Measurements from ENCODE around the gene BIN1.

Gene BIN1

DNA sequence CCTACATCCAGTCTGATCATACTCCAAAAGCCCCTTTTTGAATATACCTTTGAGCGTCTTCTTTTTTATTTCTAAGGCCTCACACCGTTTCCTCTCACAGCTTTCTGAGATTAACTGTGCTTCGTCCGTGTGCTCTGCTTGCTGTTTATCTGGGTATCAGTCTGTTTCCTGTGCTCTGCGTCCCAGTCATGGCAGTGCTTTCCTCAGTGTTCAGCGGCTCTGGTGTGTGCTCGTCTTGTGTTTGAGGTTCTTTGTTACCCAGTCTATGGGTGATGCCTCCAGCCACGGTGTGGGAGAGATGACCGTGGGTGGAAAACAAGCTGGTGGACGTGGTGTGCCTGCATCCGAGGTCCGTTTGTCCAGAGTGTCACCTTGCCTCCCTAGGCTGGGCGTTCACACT is 33.6 kb upstream of the BIN1 start:
- no peaks in the 10 kb centered on the region for H3K9me3 Mint-ChIP-seq

DNA sequence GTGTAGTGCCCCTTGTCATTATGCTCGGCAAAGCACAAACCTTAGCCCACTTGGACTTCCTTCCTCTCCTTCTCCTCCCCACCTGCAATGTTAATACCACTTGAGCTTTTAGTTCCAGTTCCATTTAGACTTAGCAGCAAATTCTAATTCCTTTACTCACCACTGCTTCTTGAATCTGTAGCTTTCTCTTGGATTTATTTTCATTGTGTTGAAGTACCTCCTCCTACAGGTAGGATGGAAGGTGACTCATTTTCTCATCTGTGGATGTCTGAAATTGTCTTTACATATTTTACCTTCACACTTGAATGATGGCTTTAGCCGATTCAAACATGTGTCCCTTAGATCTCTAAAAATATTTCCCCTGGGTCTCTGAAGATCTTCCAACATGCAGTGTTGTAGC is 32.8 kb upstream of the BIN1 start:
- Mint-ChIP-seq H3K9me3 (no peaks in the 10 kb centered on the region), H3K36me3 (ENCODE audit: low read depth) (no peaks in the 10 kb centered on the region), H3K4me3 (no peak overlapping the region), H3K27ac (no peak overlapping the region), H3K27me3 (ENCODE audit: low read depth) (peaks cover 19% of the 10 kb centered on the region), H3K4me1 (ENCODE audit: low read depth) (no peaks in the 10 kb centered on the region)

More for the DNA sequence above, 33.6 kb upstream of the BIN1 start:
- Mint-ChIP-seq H3K27me3 (ENCODE audit: low read depth) (peaks cover 19% of the 10 kb centered on the region), H3K36me3 (ENCODE audit: low read depth) (no peaks in the 10 kb centered on the region), H3K4me1 (ENCODE audit: low read depth) (no peaks in the 10 kb centered on the region), H3K27ac (no peak overlapping the region), H3K4me3 (no peak overlapping the region)

DNA sequence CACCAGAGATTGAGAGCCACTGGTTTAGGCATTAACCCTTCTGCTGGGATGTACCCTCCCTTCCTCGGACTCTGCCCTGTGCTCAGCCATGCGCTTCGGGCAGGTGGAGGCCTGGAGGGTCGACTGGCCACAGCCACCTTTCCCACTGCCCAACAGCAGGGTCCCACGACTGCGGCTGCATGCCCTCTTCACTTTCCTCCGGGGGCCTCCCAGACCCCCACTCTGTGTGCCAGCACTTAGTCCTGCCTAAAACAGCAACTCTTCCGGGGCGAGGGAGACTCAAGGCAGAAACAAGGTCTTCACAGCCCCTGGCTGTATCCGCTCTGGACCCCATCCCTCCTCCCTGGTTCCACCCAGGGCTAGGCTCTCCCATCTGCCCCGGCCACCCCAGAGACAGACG is 31.3 kb upstream of the BIN1 start:
- peaks cover 25% of the 10 kb centered on the region for H3K27me3 Mint-ChIP-seq (ENCODE audit: low read depth)
- no peak overlapping the region for H3K4me3 Mint-ChIP-seq
- no peaks in the 10 kb centered on the region for H3K9me3 Mint-ChIP-seq
- no peaks in the 10 kb centered on the region for H3K36me3 Mint-ChIP-seq (ENCODE audit: low read depth)
- no peak overlapping the region for H3K27ac Mint-ChIP-seq
- no peaks in the 10 kb centered on the region for H3K4me1 Mint-ChIP-seq (ENCODE audit: low read depth)

DNA sequence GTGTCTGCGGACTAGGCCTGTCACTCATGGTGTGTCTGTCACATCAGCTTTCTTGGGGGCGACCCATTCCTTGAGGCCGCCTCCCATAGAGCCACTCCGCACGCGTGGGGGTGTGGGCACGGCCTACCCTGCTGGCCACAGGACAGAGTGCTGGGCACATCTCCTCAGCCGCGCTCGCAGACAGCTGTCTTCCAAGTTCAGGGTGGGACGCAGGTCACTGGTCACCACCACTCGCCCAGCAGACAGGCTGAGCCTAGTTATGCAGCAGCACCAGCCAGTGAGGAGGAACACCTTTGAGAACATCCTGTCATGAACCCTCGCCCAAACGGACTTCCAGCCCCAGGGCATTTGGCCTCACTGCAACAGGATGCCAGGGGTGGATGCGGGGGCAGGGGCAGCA is 30.8 kb upstream of the BIN1 start:
- Mint-ChIP-seq H3K36me3 (ENCODE audit: low read depth) (no peaks in the 10 kb centered on the region), H3K27me3 (ENCODE audit: low read depth) (peaks cover 25% of the 10 kb centered on the region), H3K27ac (no peak overlapping the region), H3K4me3 (no peak overlapping the region), H3K9me3 (no peaks in the 10 kb centered on the region), H3K4me1 (ENCODE audit: low read depth) (no peaks in the 10 kb centered on the region)

DNA sequence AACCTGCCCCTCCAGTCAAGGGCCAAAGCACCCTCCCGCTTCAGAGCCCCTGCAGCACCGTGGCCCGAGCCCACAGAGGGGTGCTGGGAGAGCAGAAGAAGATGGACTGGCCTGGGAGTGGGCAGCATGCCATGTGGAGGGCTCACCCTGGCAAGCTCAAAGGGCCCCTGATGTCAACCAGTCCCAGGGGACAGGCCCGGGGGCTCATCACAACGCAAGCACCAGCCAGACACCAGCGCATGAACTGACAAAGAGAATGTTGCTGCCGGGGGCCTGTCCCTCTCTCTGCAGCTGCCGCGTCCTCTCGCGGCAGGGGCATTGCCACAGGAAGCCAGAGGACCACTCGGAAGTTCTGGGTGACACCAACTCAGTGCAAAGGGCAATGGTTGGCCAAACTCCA is 30.3 kb upstream of the BIN1 start:
- Mint-ChIP-seq H3K4me3 (no peak overlapping the region), H3K4me1 (ENCODE audit: low read depth) (no peaks in the 10 kb centered on the region), H3K36me3 (ENCODE audit: low read depth) (no peaks in the 10 kb centered on the region), H3K27ac (no peak overlapping the region), H3K9me3 (no peaks in the 10 kb centered on the region), H3K27me3 (ENCODE audit: low read depth) (peaks cover 25% of the 10 kb centered on the region)

- Mint-ChIP-seq H3K27ac (no peak overlapping the region), H3K4me3 (no peak overlapping the region), H3K36me3 (ENCODE audit: low read depth) (no peaks in the 10 kb centered on the region), H3K9me3 (no peaks in the 10 kb centered on the region), H3K4me1 (ENCODE audit: low read depth) (no peaks in the 10 kb centered on the region), H3K27me3 (ENCODE audit: low read depth) (peaks cover 15% of the 10 kb centered on the region)
Observed at GRCh38 chr2:127134833-127135830, 28.2 kb upstream of the BIN1 start.

DNA sequence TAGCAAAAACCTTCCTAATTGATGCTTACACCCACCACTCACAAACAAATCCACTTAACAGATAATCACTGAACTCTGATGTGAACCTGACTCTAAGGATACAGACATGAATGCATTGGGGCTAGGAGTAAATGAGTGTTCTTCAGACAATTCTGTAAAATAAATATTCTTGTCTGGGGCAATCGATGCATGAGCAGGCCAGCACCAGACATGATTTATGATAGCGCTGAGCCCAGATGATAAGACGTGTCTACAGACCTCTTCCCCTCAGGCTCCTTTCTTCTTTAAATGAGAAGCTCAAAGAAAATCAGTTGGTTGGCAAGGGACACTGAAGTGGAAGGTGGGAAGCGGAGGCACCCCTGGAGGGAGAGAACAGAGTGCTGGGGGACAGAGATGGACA is 27.3 kb upstream of the BIN1 start:
- no peaks in the 10 kb centered on the region for H3K4me1 Mint-ChIP-seq (ENCODE audit: low read depth)
- no peaks in the 10 kb centered on the region for H3K9me3 Mint-ChIP-seq
- H3K27me3 Mint-ChIP-seq (ENCODE audit: low read depth): peaks cover 6% of the 10 kb centered on the region
- H3K4me3 Mint-ChIP-seq: no peak overlapping the region
- H3K36me3 Mint-ChIP-seq (ENCODE audit: low read depth): no peaks in the 10 kb centered on the region
- no peak overlapping the region for H3K27ac Mint-ChIP-seq

DNA sequence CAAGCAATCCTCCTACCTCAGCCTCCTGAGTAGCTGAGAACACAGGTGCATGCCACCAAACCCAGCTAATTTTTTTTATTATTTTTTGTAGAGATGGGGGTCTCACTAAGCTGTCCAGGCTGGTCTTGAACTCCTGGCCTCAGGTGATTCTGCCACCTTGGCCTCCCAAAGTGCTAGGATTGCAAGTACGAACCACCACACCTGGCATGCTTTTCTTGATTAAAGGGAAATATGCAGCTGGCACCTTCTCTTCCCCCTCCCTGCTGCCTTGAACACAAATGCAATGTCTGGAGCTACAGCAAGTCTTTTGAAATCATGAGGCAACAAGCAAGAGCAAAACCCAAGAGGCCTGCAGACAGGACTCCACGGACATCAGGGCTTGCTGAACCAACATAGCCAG is 26.8 kb upstream of the BIN1 start:
- H3K4me3 Mint-ChIP-seq: no peak overlapping the region
- no peaks in the 10 kb centered on the region for H3K9me3 Mint-ChIP-seq
- peaks cover 6% of the 10 kb centered on the region for H3K27me3 Mint-ChIP-seq (ENCODE audit: low read depth)
- no peaks in the 10 kb centered on the region for H3K4me1 Mint-ChIP-seq (ENCODE audit: low read depth)
- H3K36me3 Mint-ChIP-seq (ENCODE audit: low read depth): no peaks in the 10 kb centered on the region
- H3K27ac Mint-ChIP-seq: no peak overlapping the region

DNA sequence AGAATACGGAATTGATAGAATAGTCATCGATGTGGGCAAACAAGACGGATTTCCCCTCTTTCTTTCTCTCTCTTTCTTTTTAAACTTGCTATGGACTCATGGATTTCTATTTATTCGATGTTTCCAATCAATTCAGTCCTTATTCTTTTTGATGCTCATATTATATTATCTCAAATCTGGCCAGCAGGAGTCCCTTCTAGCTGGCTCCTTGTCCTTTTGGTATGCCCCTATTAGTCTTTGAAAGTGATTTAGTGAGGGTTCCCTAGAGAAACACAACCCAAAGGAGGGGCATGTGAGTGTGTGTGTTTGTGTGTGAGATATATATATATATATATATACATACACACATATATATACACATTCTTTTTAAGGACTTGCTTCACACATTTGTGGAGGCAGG is 23.5 kb upstream of the BIN1 start:
- Mint-ChIP-seq H3K4me3 (no peak overlapping the region), H3K36me3 (ENCODE audit: low read depth) (no peaks in the 10 kb centered on the region), H3K4me1 (ENCODE audit: low read depth) (peaks cover 3% of the 10 kb centered on the region), H3K27ac (no peak overlapping the region), H3K27me3 (ENCODE audit: low read depth) (peaks cover 31% of the 10 kb centered on the region), H3K9me3 (no peaks in the 10 kb centered on the region)

GRCh38 chr2:127129937-127130336 is 23.0 kb upstream of the BIN1 start:
- H3K27ac Mint-ChIP-seq: no peak overlapping the region
- no peaks in the 10 kb centered on the region for H3K36me3 Mint-ChIP-seq (ENCODE audit: low read depth)
- peaks cover 3% of the 10 kb centered on the region for H3K4me1 Mint-ChIP-seq (ENCODE audit: low read depth)
- H3K9me3 Mint-ChIP-seq: no peaks in the 10 kb centered on the region
- H3K4me3 Mint-ChIP-seq: no peak overlapping the region
- peaks cover 32% of the 10 kb centered on the region for H3K27me3 Mint-ChIP-seq (ENCODE audit: low read depth)

DNA sequence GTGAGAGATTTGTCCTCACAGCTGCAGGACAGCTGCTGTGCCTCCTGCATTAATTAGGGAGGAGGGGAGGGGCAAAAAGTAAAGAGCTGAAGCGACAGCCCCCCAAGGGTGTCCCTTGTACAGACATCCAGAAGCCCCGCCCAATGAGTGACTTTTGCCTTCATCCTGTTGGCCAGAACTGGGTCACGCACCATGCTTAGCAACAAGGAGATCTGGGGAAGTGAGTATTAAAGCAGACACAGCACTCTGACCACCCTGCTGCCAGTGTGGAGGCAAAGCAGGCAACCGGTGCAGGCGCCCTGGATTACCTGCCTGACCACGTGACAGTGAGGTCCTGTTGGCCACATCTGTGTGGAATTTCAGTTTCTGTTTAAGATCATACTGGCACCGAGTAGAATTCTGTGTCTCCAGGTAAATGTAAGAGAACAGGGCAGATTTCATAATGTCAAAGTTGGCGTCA is 21.5 kb upstream of the BIN1 start:
- Mint-ChIP-seq H3K9me3 (no peaks in the 10 kb centered on the region), H3K4me1 (ENCODE audit: low read depth) (peaks cover 3% of the 10 kb centered on the region), H3K27me3 (ENCODE audit: low read depth) (peaks cover 25% of the 10 kb centered on the region), H3K4me3 (no peak overlapping the region), H3K36me3 (ENCODE audit: low read depth) (no peaks in the 10 kb centered on the region), H3K27ac (no peak overlapping the region)

- H3K4me3 Mint-ChIP-seq: no peak overlapping the region
- no peak overlapping the region for H3K27ac Mint-ChIP-seq
- peaks cover 3% of the 10 kb centered on the region for H3K4me1 Mint-ChIP-seq (ENCODE audit: low read depth)
- no peaks in the 10 kb centered on the region for H3K9me3 Mint-ChIP-seq
- no peaks in the 10 kb centered on the region for H3K36me3 Mint-ChIP-seq (ENCODE audit: low read depth)
- peaks cover 25% of the 10 kb centered on the region for H3K27me3 Mint-ChIP-seq (ENCODE audit: low read depth)
Observed at GRCh38 chr2:127125821-127126220, 18.9 kb upstream of the BIN1 start.

DNA sequence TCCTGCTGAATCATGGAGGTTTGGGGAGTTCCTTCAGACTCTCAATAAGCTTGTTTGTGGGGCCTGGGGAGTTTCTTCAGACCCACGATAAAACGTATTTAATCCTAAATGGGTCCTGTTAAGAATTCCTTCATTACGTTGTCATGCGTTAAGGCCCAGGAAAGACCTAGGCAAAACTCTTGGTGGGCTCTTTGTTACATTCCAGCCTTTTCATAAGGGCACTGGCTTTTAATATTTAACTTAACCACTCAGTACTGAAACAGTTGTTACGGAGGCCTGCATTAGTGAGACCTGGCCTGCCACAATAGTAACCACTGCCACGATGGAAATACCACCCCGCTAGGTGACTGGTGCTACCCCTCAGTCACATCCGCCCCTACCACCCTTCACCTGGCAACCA is 17.5 kb upstream of the BIN1 start:
- Mint-ChIP-seq H3K27ac (no peak overlapping the region), H3K36me3 (ENCODE audit: low read depth) (no peaks in the 10 kb centered on the region), H3K4me3 (no peak overlapping the region), H3K27me3 (ENCODE audit: low read depth) (peaks cover 25% of the 10 kb centered on the region), H3K9me3 (no peaks in the 10 kb centered on the region), H3K4me1 (ENCODE audit: low read depth) (peaks cover 3% of the 10 kb centered on the region)

GRCh38 chr2:127122361-127123027 is 15.5 kb upstream of the BIN1 start:
- peaks cover 16% of the 10 kb centered on the region for H3K27me3 Mint-ChIP-seq (ENCODE audit: low read depth)
- H3K36me3 Mint-ChIP-seq (ENCODE audit: low read depth): no peaks in the 10 kb centered on the region
- H3K4me3 Mint-ChIP-seq: no peak overlapping the region
- H3K27ac Mint-ChIP-seq: no peak overlapping the region
- no peaks in the 10 kb centered on the region for H3K4me1 Mint-ChIP-seq (ENCODE audit: low read depth)
- H3K9me3 Mint-ChIP-seq: no peaks in the 10 kb centered on the region

DNA sequence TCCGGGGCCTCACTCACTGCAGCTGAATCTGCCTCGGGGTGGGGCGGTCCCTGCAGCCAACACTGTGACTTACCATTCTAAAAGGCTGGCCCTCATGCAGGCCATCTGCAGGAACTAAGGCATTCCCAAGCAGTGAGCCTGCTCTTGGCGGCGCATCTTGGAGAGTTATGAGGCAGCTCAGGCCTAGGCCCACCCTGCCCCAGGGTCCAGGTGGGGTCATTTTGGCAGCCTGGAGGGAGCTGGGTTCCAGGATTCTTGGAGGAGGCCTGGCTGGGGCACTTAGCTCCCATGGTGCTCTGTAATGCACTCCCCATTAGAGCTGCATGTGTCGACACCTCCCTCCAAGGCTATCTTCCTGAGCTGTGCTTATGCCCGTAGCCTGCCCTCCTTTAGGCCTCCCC is 14.8 kb upstream of the BIN1 start:
- no peaks in the 10 kb centered on the region for H3K4me1 Mint-ChIP-seq (ENCODE audit: low read depth)
- H3K36me3 Mint-ChIP-seq (ENCODE audit: low read depth): no peaks in the 10 kb centered on the region
- H3K27me3 Mint-ChIP-seq (ENCODE audit: low read depth): peaks cover 14% of the 10 kb centered on the region
- no peak overlapping the region for H3K4me3 Mint-ChIP-seq
- no peak overlapping the region for H3K27ac Mint-ChIP-seq
- no peaks in the 10 kb centered on the region for H3K9me3 Mint-ChIP-seq

All from T-helper 1 cell treated with Interleukin-12 subunit alpha and Interleukin-12 subunit beta and Interleukin-4 antibody, amounts not matched to agents 30 μg/mL and 1 μg/mL, for 36 hours (primary cell).